ENCODE data around the gene PCNX3. TPM values are rescaled to one million over a fixed set of nuclear protein-coding genes. Genes with fewer than 3 reads are reported as not detected.

PCNX3 gene
- polyA plus RNA-seq, 1 donor from 2014 or later, result 7.8 TPM

- Histone ChIP-seq H3K9me2 (ENCODE audit: insufficient read depth, low read length) (no peaks in the 10 kb centered on the region), H3K27ac (ENCODE audit: low read length) (no peak overlapping the region), H2AFZ (ENCODE audit: low read depth, low read length) (no peak overlapping the region), H4K20me1 (ENCODE audit: insufficient read depth) (no peaks in the 10 kb centered on the region), H3K9ac (ENCODE audit: low read length) (no peak overlapping the region), H3K79me2 (replicated peaks; ENCODE audit: insufficient read depth, low read length) (no peaks in the 10 kb centered on the region), H3K4me3 (ENCODE audit: low read length) (no peak overlapping the region), H3K9me3 (ENCODE audit: low read length) (no peaks in the 10 kb centered on the region), H3K27me3 (ENCODE audit: insufficient read depth, low read depth, low read length) (no peaks in the 10 kb centered on the region), H3F3A (ENCODE audit: insufficient read depth, low read length, poor library complexity, severe bottlenecking) (no peaks in the 10 kb centered on the region), H3K4me2 (ENCODE audit: low read length) (no peak overlapping the region), H3K36me3 (ENCODE audit: insufficient read depth, low read length) (no peaks in the 10 kb centered on the region)
- TF ChIP-seq SMC3 (conservative IDR thresholded peaks at IDR 0.05; ENCODE audit: poor library complexity) (no peak), TAF1 (IDR thresholded peaks at IDR 0.05; ENCODE audit: low read depth) (no peak), REST (IDR thresholded peaks at IDR 0.05; ENCODE audit: borderline replicate concordance) (no peak), RAD21 (conservative IDR thresholded peaks at IDR 0.05) (no peak)
These were observed 56.7 kb downstream of the PCNX3 start for GRCh38 chr11:65672180-65672860.

- Histone ChIP-seq H4K20me1 (ENCODE audit: insufficient read depth) (no peaks in the 10 kb centered on the region), H3K27me3 (ENCODE audit: insufficient read depth, low read depth, low read length) (no peaks in the 10 kb centered on the region), H3K36me3 (ENCODE audit: insufficient read depth, low read length) (no peaks in the 10 kb centered on the region), H3K4me3 (ENCODE audit: low read length) (no peak overlapping the region), H3K79me2 (replicated peaks; ENCODE audit: insufficient read depth, low read length) (no peaks in the 10 kb centered on the region), H3K27ac (ENCODE audit: low read length) (no peak overlapping the region), H2AFZ (ENCODE audit: low read depth, low read length) (no peak overlapping the region), H3K9me2 (ENCODE audit: insufficient read depth, low read length) (no peaks in the 10 kb centered on the region), H3F3A (ENCODE audit: insufficient read depth, low read length, poor library complexity, severe bottlenecking) (no peaks in the 10 kb centered on the region), H3K9me3 (ENCODE audit: low read length) (no peaks in the 10 kb centered on the region), H3K9ac (ENCODE audit: low read length) (no peak overlapping the region), H3K4me2 (ENCODE audit: low read length) (no peak overlapping the region)
- TF ChIP-seq EP300 (conservative IDR thresholded peaks at IDR 0.05; ENCODE audit: poor library complexity, severe bottlenecking), result no peak
- TF ChIP-seq TAF1 (IDR thresholded peaks at IDR 0.05; ENCODE audit: low read depth), result no peak
- no peak for TF ChIP-seq SMC3 (conservative IDR thresholded peaks at IDR 0.05; ENCODE audit: poor library complexity)
These were observed 57.4 kb downstream of the PCNX3 start for GRCh38 chr11:65672982-65673381.

GRCh38 chr11:65680192-65680743 is 64.7 kb downstream of the PCNX3 start:
- Histone ChIP-seq H3K4me3 (ENCODE audit: low read length) (no peak overlapping the region), H3K9ac (ENCODE audit: low read length) (no peak overlapping the region), H3K27ac (ENCODE audit: low read length) (no peak overlapping the region), H3K79me2 (replicated peaks; ENCODE audit: insufficient read depth, low read length) (no peaks in the 10 kb centered on the region), H3K9me2 (ENCODE audit: insufficient read depth, low read length) (no peaks in the 10 kb centered on the region), H3K4me2 (ENCODE audit: low read length) (no peak overlapping the region), H3K36me3 (ENCODE audit: insufficient read depth, low read length) (no peaks in the 10 kb centered on the region), H4K20me1 (ENCODE audit: insufficient read depth) (no peaks in the 10 kb centered on the region), H3K9me3 (ENCODE audit: low read length) (no peaks in the 10 kb centered on the region), H2AFZ (ENCODE audit: low read depth, low read length) (no peak overlapping the region), H3F3A (ENCODE audit: insufficient read depth, low read length, poor library complexity, severe bottlenecking) (no peaks in the 10 kb centered on the region), H3K27me3 (ENCODE audit: insufficient read depth, low read depth, low read length) (no peaks in the 10 kb centered on the region)
- TF ChIP-seq RAD21 (conservative IDR thresholded peaks at IDR 0.05) (no peak), POLR2AphosphoS5 (IDR thresholded peaks at IDR 0.05) (no peak), SMC3 (conservative IDR thresholded peaks at IDR 0.05; ENCODE audit: poor library complexity) (no peak), REST (IDR thresholded peaks at IDR 0.05; ENCODE audit: borderline replicate concordance) (no peak), MXI1 (conservative IDR thresholded peaks at IDR 0.05; ENCODE audit: poor library complexity, severe bottlenecking) (no peak), CTCF (IDR thresholded peaks at IDR 0.05; ENCODE audit: poor library complexity, severe bottlenecking) (no peak), EP300 (conservative IDR thresholded peaks at IDR 0.05; ENCODE audit: poor library complexity, severe bottlenecking) (no peak), TAF1 (IDR thresholded peaks at IDR 0.05; ENCODE audit: low read depth) (no peak), EZH2 (IDR thresholded peaks at IDR 0.05; ENCODE audit: borderline replicate concordance, insufficient read depth, low read length, poor library complexity, severe bottlenecking) (no peak)
